22Rv1 (cell line): ENCODE results near the gene KCNQ1.

Experiments used
- H3K27ac ChIP-seq: fragments of 450-650 bp; 2 replicates; pipeline ENCODE4 v1.5.1; 2017
- ZFX ChIP-seq: fragments of 450-650 bp; IDR thresholded peaks from 2 replicates; pipeline ENCODE4 v1.6.1; 2017; ENCODE audit warnings: antibody characterized with exemption, borderline replicate concordance
- TF ChIP-seq, protein P1 (sequence below): fragments of 450-650 bp; IDR thresholded peaks from 2 replicates; pipeline ENCODE4 v1.5.1; 2017; ENCODE audit warnings: mild to moderate bottlenecking

The KCNQ1 gene

DNA sequence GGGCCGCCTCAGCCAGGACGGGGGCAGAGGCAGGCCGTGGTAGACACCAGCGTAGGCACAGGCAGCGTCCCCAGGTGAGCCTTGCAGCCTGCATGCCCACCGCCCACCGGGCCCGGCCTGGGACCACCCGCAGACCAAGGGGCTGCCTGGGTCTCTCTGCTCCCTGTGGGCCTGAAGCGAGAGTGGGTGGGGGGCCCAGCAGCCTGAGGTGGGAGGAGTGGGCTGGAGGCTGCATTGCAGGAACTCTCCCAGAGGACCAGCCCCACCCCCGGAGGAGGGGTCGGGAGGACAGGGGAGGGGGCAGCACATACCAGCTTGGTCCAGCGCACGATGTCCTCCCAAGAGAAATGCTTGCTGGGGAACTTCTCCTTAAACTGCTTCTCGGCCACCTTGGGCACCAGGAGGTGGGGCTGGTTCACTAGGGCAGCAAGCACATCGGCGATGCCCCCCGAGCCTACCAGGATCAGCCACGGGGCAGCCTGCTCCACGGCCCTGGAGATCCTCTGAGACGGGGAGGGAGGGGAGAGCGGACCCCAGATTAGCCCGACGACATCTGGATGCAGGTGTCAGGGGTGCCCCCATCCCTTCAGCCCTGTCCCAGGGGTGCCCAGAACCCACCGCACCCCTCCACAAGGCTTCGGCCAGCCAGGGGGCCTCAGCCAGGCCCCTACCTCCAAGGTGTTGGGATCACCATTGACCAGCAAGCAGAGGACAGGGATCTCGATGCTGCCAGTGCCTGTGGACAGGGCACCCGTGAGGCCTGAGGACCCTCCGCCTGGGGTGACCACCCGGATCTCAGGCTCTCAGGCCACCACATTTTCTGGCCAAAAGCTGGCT, 26.7 kb upstream of the KCNQ1 start:
- TF ChIP-seq, protein P1, sequence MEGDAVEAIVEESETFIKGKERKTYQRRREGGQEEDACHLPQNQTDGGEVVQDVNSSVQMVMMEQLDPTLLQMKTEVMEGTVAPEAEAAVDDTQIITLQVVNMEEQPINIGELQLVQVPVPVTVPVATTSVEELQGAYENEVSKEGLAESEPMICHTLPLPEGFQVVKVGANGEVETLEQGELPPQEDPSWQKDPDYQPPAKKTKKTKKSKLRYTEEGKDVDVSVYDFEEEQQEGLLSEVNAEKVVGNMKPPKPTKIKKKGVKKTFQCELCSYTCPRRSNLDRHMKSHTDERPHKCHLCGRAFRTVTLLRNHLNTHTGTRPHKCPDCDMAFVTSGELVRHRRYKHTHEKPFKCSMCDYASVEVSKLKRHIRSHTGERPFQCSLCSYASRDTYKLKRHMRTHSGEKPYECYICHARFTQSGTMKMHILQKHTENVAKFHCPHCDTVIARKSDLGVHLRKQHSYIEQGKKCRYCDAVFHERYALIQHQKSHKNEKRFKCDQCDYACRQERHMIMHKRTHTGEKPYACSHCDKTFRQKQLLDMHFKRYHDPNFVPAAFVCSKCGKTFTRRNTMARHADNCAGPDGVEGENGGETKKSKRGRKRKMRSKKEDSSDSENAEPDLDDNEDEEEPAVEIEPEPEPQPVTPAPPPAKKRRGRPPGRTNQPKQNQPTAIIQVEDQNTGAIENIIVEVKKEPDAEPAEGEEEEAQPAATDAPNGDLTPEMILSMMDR, result no peak
- TF ChIP-seq ZFX, result no peak
- no peak overlapping the region for H3K27ac ChIP-seq

DNA sequence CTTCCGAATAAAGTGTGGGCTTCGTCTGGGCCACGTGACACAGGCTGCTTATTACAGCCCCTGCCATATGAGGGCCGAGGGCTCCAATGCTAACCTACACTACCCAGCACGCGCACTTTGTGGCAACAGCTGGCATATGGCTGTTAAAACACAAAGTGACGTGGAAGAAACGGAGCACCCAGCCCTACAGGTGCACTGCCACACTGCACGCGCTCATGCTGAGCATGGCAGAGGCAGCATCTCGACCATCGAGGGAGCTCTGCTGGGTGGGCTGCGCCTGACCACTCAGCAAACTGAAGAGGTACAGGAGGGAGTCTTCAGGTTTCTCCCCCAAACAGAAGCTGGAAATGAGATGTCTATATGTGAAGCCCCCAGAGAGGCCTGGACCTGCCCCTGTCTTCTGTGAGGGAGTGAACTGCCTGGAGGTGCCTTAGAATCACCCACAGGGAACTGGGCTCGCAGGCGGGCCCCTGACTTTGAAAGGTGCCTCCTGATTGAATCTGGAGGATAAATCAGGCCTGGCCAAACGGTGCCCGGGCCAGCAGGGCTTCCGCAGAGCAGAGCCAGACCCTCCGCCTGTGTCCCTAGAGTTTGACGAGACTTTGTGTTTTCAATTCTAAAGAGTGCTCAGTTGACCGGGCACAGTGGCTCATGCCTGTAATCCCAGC, 26.0 kb upstream of the KCNQ1 start:
- TF ChIP-seq, protein P1, result no peak
- TF ChIP-seq ZFX, result no peak
- no peak overlapping the region for H3K27ac ChIP-seq

DNA sequence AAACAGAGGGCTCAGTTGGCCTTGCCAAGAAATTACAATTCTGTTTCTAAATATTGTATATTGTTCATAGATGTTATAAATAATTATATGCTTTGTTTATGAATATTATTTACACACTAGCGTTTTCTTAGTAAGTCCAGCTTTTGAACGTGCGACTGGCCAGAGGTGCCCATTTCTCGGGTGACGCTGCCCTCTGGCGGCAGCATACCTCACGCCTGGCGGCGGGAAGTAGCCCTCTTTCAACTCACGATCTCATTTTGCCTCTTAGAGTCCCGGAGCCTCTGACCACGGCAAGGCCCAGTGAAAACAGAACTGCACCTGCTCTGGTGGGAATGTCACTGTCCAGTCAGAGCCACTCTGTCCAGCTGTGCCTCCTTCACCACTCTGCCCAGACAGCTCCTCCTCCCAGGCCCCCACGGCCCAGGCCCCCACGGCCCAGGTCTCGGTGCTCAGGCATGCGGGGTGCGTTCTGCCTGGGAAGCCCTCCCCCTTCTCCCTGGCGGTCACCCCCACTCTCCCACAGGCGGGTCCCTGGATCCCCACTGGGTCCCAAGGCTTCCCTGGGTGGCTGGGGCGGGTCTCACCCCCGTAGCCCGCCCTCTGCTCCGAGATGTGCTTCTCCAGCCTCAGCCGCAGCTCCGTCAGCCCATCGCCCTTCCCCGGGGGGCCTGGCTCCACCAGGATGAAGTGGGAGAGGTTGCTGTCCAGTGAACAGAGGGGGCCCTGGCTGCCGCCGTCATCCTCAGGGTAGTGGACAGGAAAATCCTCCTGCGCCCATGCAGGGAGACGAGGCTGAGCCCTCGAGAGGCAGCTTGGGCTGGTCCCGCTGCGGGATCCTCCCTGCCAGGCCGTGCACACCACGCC, 24.9 kb upstream of the KCNQ1 start:
- H3K27ac ChIP-seq, result no peak overlapping the region
- TF ChIP-seq ZFX, result no peak
- TF ChIP-seq, protein P1, result peak; percentile 82

DNA sequence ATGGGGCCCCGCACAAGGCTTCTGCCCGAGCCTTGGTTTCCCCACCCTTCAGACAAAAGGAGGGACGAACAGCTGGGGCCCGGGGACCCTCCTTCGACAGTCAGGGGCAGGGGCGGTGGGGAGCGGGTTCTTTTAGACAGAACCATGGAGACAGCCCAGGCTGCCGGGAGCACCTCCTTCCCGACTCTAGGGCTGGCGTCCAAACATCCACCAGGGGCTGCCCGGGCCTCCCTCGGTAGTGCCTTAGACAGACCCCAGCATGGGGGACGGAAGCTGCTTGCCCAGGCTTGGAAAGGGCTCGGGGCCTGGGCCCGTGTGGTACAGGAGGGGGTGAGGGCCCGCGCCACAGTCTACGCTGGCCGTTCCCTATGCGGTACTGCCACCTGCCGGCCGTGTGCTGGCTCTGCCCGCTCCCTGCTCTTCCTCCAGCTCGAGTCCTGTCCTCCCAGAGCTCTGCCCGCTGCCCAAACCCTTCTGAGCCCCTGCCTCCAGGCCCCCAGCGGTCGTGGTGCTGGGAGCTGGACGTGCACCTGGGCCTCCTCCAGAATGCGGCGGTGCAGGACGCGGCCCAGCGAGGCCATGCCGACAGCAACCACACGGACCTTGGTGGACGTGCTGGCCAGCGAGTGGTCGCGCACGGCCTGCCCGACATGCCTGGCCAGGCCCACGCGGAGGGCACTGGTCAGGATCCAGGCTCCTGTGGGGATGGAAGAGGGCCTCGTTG, 24.1 kb upstream of the KCNQ1 start:
- TF ChIP-seq ZFX, result no peak
- TF ChIP-seq, protein P1, result peak; percentile 88
- no peak overlapping the region for H3K27ac ChIP-seq

DNA sequence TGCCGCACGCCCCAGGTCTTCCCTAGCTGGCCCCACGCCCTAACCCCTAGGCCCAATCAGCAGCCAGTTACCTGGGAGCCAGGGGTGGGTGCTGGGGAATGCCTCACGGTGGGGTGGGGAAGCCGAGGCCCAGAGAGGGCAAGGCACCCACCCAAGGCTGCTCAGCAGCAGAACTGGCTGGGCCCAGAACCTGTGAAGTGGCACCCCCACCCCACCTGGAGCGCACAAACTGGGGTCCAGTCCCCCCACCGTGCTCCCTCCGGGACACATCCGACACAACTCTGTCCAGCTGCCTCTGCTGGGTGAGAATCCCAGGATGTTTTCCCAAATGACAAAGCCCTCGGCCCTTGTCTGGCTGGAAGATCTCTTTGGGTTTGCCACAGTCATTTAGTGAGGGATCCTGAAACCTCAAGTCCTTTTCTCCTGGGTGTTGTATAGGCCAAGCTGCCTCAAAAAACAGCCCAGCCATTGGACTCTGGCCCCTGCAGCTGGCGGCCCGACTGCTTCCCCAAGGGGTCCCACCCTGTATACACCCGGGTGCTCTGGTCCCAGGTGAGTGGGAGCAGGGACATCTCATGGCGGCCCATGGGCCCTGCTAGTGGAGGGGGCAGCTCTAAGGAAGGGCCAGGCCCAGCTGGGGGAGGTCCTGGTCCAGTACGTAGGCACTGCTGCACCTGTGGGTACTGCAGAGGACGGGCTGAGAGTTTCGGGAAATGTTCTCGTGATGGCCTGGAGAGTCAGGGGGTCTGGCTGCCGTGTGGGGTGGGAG, 23.4 kb upstream of the KCNQ1 start:
- no peak for TF ChIP-seq ZFX
- TF ChIP-seq, protein P1, result no peak
- H3K27ac ChIP-seq, result no peak overlapping the region

DNA sequence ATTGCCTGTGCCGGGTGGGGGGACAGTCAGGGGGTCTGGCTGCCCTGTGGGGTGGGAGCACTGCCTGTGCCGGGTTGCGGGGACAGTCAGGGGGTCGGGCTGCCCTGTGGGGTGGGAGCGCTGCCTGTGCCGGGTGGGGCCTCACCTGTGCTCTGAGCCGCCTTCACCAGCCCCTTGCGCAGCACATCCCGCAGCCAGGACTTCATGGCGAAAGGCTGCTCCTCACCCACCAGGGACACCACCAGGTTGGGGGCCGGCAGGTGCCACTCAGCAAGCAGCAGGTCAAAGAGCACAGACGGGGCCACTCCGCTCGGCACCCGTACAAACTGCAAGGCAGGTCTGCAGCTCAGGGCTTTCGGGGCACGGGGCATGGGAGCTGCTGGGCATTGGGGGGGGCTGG, 22.8 kb upstream of the KCNQ1 start:
- H3K27ac ChIP-seq, result no peak overlapping the region
- TF ChIP-seq, protein P1, result no peak
- no peak for TF ChIP-seq ZFX
